Mesothelial cell of epicardium (in vitro differentiated cells): Measurements from ENCODE around the gene PHKG1. TPM values are rescaled to one million over a fixed set of nuclear protein-coding genes. Genes with fewer than 3 reads are reported as not detected.
"Not testable (repeated sequence)": the region's sequence is repeated elsewhere in the genome, so short reads cannot be mapped to it uniquely, and the experiment has no call there.

Experiments used
- DNase-seq, 2 experiments: peaks; one replicate each; pipeline ENCODE4 v3.0.0; 2021; ENCODE audit warnings: low spot score in 2 of 2; ENCODE audit not compliant: unreplicated experiment in 2 of 2
- H3K27ac Mint-ChIP-seq: 2 replicates; pipeline ENCODE4 v1.8.0; 2021; ENCODE audit warnings: mixed read lengths
- H3K27me3 Mint-ChIP-seq: 2 replicates; pipeline ENCODE4 v1.8.0; 2021; ENCODE audit warnings: low read depth, mixed read lengths
- H3K36me3 Mint-ChIP-seq: 2 replicates; pipeline ENCODE4 v1.8.0; 2021; ENCODE audit warnings: mixed read lengths
- H3K4me1 Mint-ChIP-seq: 2 replicates; pipeline ENCODE4 v1.8.0; 2021; ENCODE audit warnings: mixed read lengths
- H3K4me3 Mint-ChIP-seq: 2 replicates; pipeline ENCODE4 v1.8.0; 2021; ENCODE audit warnings: mild to moderate bottlenecking, moderate library complexity, mixed read lengths
- H3K9me3 Mint-ChIP-seq: 2 replicates; pipeline ENCODE4 v1.8.0; 2021; ENCODE audit warnings: mixed read lengths
- CTCF ChIP-seq: fragments of 200-600 bp; sonication (generic); IDR thresholded peaks from one replicate; pipeline ENCODE4 v1.5.0; 2021; ENCODE audit warnings: antibody characterized with exemption; ENCODE audit not compliant: unreplicated experiment
- total RNA-seq: library from RNA; stranded (reverse); gene quantifications from 3 replicates; pipeline ENCODE4 v1.2.1, GENCODE V29; 2021

Gene PHKG1
- total RNA-seq, 1 donor from 2014 or later = 2.6 TPM

- H3K4me1 Mint-ChIP-seq = no peaks in the 10 kb centered on the region
These were observed 9.5 kb downstream of the PHKG1 start for GRCh38 chr7:56083150-56083785.

GRCh38 chr7:56081626-56082340, 11.0 kb downstream of the PHKG1 start:
- Mint-ChIP-seq H3K4me1 (no peaks in the 10 kb centered on the region), H3K9me3 (no peaks in the 10 kb centered on the region), H3K4me3 (no peak overlapping the region), H3K36me3 (peaks cover 17% of the 10 kb centered on the region), H3K27me3 (no peaks in the 10 kb centered on the region), H3K27ac (no peak overlapping the region)
- no peak for DNase-seq
- no peak for TF ChIP-seq CTCF

More at GRCh38 chr7:56083150-56083785, 9.5 kb downstream of the PHKG1 start:
- TF ChIP-seq CTCF = no peak
- Mint-ChIP-seq H3K36me3 (peaks cover 17% of the 10 kb centered on the region), H3K27ac (no peak overlapping the region), H3K27me3 (no peaks in the 10 kb centered on the region), H3K9me3 (no peaks in the 10 kb centered on the region), H3K4me3 (no peak overlapping the region)
- no peak for DNase-seq

- H3K4me1 Mint-ChIP-seq, H3K4me3 Mint-ChIP-seq, H3K27ac Mint-ChIP-seq, DNase-seq, H3K27me3 Mint-ChIP-seq, H3K9me3 Mint-ChIP-seq: not testable (repeated sequence)
- peaks cover 18% of the 10 kb centered on the region for H3K36me3 Mint-ChIP-seq
These were observed 11.9 kb downstream of the PHKG1 start for GRCh38 chr7:56080726-56081435.

GRCh38 chr7:56079450-56080185, 13.1 kb downstream of the PHKG1 start:
- Mint-ChIP-seq H3K4me3 (no peak overlapping the region), H3K27me3 (no peaks in the 10 kb centered on the region), H3K9me3 (no peaks in the 10 kb centered on the region), H3K27ac (no peak overlapping the region), H3K36me3 (peaks cover 18% of the 10 kb centered on the region), H3K4me1 (no peaks in the 10 kb centered on the region)
- TF ChIP-seq CTCF = no peak
- no peak for DNase-seq

GRCh38 chr7:56078196-56078595, 14.6 kb downstream of the PHKG1 start:
- Mint-ChIP-seq H3K27me3 (no peaks in the 10 kb centered on the region), H3K27ac (no peak overlapping the region), H3K36me3 (peaks cover 19% of the 10 kb centered on the region), H3K4me1 (peaks cover 2% of the 10 kb centered on the region), H3K4me3 (no peak overlapping the region), H3K9me3 (no peaks in the 10 kb centered on the region)
- DNase-seq = no peak
- no peak for TF ChIP-seq CTCF
